GM19043 (cell line): ENCODE data around the gene MYNN.
"Not testable (repeated sequence)": the region's sequence is repeated elsewhere in the genome, so short reads cannot be mapped to it uniquely, and the experiment has no call there.

Source experiments
- ATAC-seq: cut with Tn5 transposase; IDR thresholded peaks from one replicate; pipeline ENCODE4 v1.9.1; 2021; ENCODE audit warnings: low read depth; ENCODE audit not compliant: unreplicated experiment

MYNN gene

DNA sequence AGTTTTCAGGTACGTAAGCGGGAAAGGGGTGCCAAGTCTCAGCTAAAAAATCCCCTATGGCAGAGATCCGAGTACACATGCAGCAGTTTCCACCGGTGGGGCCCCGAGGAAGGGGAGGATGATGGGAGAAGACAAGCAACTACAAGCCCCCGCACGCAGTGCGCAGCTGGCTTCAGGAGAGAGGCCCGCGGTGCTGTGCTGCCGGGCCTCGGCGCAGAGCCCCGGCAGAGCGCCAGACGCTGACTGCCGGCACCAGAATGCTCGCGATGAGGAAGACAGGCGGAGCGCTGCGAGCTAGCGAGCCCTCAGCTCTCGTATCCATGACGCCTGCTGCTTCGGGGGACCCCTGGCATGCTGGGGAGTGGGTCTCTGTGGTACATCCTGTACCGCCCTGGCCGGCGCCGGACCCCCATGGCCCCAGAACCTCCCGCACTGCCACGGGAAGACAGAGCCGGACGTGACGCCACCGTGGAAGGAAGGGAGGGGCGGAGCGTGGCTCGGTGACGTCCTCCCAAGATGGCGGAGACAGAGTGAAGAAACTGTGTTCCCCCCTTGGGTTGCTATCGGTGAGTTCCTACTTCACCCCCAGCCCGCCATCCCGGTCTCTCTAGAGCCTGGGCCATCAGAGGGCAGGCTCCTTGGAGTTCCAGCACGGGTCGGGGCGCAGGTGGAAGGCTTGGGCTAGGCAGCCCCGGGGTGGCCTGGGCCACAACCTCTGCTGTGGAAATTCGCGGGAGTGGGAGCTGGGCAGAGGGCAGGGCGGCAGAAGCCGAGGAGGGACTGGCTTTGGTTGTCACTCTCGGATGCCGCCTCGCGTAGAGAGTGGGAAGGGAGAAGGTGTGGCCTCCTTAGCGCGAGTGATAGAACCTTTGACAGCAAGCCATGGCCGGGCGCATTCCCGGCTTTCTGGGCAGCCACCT, at the start of gene MYNN:
MYNN (plus strand) TSS at position 500 of the 920 bp plus-strand sequence. CDS start 900 bp downstream, outside the sequence.
- ATAC-seq = peak; percentile 80

DNA sequence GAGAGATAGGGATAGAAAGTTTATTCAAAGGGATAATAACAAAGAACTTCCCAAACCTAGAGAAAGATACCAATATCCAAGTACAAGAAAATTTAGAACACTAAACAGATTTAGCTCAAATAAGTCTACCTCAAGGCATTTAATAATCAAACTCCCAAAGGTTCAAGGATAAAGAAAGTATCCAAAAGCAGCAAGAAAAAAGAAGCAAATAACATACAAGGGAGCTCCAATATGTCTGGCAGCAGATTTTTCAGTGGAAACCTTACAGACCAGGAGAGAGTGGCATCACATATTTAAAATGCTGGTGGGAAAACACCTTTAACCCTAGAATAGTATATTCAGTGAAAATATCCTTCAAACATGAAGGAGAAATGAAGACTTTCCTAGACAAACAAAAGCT, 41.3 kb upstream of the MYNN start:
- not testable (repeated sequence) for ATAC-seq

- ATAC-seq = no peak
These were observed 34.1 kb upstream of the MYNN start for GRCh38 chr3:169739067-169739466.

DNA sequence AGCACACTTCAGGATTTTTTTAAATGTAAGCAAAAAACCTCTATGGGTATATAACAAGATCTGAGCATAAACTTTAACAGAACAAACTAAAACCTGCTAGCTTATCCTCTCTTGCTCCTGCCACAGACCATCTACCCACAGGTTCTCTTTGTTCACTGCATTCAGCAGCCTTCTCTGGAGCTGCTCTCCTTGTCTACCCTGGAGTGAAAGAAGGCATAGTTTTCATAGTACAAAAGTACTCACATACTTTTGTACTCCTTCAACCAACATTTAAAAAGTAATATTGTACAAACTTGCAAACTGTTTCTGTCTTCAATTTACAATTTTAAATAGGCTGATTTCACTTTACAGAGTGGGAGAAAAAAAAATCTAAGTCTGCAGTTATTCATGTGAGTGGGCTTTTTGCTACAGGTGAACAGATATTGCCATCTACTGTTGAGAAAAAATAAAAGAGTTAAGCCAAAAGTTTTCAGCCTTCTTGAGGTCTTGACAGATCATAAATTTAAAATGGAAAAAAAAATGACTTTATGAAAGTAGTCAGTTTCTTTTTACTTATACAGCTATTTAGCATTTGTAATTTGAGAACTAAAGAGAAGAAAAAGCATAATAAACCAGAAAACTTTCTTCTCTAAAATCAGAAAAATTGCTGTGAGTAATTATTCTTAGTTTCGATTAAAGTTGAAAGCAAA, 28.7 kb upstream of the MYNN start:
- no peak for ATAC-seq

GRCh38 chr3:169746924-169747323, 26.3 kb upstream of the MYNN start:
- ATAC-seq = no peak

DNA sequence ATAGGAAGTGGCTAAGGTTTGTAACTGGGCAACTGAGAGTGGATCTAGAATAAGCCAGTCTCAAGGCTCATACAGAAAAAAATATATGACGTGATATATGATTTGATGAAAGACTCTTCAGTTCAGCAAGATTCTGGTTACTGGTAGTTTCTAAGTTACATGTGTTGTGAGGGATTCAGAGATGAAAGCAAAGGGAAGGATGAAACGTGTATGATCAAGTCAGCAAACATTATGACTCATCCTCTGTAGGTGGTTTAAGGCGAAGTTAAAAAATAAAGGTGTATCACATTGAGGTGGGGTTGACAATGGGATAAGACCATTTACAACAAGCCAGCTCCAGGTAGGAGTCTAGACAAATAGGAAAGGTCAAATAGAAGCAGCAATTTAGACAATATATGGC, 24.5 kb upstream of the MYNN start:
- ATAC-seq = no peak

GRCh38 chr3:169750665-169751064, 22.5 kb upstream of the MYNN start:
- no peak for ATAC-seq

DNA sequence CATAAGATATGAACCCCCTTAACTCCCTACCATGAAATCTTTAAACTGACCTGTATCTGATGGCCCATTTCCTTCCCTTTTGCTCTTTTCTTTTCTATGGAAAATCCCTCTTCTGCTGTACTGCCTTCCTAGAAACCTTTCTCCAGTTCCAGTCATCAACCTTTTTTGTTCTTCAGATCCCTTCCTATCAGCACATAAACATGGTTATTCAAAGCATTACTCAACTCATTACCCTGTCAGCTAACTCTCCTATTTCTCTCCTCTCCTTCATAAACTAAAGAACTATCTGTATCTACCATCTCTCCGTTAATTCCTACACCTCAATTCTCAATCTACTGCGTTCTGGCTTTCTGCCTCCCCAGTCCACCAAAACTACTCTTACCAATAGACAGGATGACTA, 21.3 kb upstream of the MYNN start:
- no peak for ATAC-seq

DNA sequence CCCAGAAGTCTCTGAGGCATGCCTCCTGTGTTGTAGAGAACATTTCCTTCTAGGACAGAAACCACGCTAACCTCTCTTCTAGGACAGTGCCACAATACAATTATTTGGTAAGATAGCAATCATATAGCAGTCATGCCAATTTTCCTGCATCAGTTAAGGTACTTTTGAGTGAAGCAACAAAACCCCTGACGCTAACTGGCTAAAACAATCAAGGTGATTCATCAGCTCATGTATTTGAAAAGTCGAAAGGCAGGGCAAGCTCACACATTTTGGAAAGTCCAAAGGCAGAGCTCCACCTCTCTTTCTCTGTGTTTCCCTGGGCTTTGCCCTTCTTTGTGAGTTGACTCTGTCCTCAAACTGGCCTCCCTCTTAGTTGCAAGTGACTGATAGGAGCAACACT, 18.5 kb upstream of the MYNN start:
- no peak for ATAC-seq

GRCh38 chr3:169755488-169755887, 17.7 kb upstream of the MYNN start:
- ATAC-seq = no peak

- ATAC-seq = no peak
These were observed 14.7 kb upstream of the MYNN start for GRCh38 chr3:169758359-169758994.

GRCh38 chr3:169759256-169759655, 13.9 kb upstream of the MYNN start:
- ATAC-seq = peak; percentile 75

DNA sequence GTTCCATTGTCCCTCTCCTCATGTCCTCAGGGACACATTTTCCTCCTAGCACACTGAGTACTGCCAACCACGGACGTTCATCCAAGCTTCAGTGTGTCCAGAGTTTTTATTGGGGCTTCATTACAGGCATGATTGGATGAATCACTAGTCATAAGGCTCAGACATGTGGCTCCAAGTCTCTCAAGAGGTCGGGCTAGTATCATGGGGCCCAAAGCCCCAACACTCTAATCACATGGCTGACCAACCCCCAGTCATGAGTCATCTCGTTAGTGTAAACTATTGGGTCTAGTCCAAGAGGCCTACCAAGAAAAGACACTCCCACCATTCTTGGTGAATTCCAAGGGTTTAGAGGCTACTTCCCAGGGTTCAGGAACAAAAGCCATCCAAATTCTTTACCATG, 12.7 kb upstream of the MYNN start:
- ATAC-seq = no peak

GRCh38 chr3:169764312-169764881, 8.8 kb upstream of the MYNN start:
- ATAC-seq = peak; percentile 25

- ATAC-seq = peak; percentile 73
These were observed 8.1 kb upstream of the MYNN start, which contains the start of gene TERC for GRCh38 chr3:169764882-169765612. TSS of gene TERC (minus strand) at chr3:169765060.

- peak; percentile 26 for ATAC-seq
These were observed 3.7 kb upstream of the MYNN start, which contains the start of gene ACTRT3 for GRCh38 chr3:169769287-169770181. TSS of gene ACTRT3 (minus strand) at chr3:169769561. CDS start at chr3:169769520, 41 bp downstream.

- no peak for ATAC-seq
These were observed 1.5 kb upstream of the MYNN start for GRCh38 chr3:169771497-169772304.

DNA sequence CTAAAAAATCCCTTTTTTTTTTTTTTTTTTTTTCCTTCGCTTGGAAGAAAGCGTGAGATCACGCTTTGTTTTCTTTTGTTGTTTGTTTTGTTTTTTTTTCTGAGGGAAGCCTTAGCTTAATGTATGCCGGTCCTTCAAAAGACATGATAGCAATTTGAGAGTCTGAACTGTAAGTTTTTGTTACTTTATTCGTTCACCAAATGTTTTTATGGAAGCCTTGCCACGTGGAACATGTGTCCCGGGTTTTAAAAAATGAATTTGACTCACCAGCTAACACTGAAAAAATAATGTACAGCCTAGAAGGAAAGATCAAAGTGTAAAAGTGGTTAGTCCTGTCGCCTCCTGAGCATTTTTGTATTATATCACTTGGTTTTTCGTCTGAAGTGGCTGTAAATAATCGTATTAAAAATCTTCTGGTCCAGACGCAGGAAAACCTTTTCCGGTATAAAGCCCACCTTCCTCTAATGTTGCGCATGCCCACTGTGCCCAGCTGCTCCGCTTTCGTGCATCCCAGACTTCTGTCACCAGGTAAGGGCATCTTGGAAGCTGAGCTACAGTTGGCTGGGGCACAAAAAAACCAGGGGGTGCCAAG, 795 bp upstream of the MYNN start:
- ATAC-seq = peak; percentile 14
